AG08395 (cell line): ENCODE data around the gene DNMT1.
"Not testable (repeated sequence)": the region's sequence is repeated elsewhere in the genome, so short reads cannot be mapped to it uniquely, and the experiment has no call there.

Source experiments
- DNase-seq: peaks from one replicate; pipeline ENCODE4 v3.0.0; 2012; ENCODE audit warnings: mixed read lengths, low spot score

DNMT1 gene

DNA sequence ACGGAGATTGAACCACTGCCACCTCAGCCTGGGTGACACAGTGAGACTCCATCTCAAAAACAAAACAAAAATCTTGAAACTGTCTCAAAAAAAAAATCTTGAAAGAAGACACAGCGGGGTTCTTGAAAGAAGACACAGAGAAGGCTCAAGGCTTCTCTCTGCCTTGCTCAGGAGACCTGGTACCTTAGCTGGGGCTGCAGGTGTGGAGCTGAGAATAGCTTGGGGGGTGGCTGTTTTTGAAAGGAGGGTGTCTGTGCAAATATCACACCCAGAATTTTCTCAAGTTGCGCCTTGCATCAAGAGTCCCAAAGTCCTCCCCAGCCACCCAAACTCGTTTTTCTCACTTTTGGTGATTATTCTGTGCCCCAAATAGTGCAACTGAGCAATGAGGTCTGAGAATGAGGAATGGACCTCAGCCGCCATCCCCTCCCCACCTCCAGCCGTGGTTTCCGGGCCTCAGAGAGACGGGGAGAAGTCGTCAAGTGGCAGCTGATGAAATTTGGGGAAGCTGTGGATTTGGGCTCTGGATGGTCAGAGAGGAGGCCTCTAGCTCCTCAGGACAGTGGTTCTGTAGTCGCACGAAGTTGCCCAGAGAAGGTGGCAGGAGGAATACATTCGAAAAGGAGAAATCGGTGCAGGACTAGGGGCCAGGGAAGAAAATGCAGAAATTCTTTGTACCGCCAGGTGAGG lies 27.6 kb upstream of the DNMT1 start:
- no peak for DNase-seq

DNA sequence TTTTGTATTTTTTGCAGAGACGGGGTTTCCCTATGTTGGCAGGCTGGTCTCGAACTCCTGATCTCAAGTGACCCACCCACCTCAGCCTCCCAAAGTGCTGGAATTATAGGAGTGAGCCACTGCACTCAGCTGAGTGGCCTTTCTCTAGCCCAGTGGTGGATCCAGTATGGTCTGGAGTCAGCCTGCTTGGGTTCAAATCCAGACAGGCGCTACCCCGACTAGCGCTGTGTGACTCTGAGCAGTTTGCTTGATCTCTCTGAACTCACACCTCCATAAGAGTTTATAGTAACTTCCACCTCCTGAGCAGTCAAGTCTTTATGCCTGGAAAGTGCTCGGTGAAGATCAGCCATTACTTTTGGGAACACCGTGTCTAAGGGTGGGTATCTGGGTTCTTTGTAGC lies 25.9 kb upstream of the DNMT1 start:
- no peak for DNase-seq

DNA sequence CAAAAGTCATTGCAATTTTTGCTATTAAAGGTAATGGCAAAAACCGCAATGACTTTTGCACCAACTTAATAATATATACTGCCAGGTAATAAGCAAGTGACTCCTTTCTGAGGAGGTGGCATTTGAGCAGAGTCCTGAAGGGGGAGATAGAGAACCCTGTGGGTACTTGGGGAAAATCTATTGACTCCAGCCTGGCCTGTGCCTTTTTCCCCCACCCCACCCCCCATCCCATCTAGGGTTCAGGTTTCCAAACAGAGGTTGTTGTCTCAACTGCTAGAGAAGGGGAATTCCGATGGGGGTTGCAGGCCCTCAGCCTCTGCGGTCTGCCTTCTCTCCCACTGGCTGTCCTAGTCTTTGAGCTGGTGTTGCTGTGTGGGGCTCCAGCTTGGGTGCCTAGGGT lies 24.9 kb upstream of the DNMT1 start:
- no peak for DNase-seq

DNA sequence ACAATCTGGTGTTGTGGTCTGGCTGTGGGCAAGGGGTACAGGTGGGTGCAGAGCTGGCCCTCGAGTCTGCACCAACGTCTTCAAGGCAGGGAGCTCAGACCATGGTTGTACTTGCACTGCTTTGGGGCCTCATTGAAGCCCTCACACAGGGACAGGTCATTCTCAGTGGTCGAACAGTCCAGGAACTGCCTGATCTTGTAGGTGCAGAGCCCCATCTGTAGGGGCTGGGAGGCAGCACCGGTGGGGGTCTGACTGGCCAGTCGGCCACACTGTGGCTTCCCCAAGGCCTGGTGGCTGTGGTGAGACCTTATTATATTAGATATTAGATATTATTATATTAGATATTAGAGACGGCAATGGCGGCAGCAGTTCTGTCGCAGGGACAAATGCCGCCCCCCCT lies 22.3 kb upstream of the DNMT1 start:
- no peak for DNase-seq

DNA sequence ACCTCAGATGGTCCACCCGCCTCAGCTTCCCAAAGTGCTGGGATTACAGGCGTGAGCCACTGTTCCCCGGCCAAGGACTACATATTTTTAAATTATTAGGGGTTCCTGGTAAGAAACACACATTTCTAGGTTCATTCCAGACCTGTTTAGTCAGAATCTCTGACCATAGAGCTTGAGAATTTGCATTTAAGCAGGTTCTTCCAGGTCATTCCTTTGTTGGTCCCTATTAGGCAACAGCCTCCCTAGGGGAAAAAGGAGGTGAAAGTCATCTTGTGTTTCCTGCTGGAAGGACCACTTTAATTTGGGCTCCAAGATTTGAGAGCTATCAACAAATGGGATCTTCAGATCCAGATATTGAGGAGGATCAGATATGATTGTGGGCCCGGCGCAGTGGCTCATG lies 20.0 kb upstream of the DNMT1 start:
- peak; percentile 37 for DNase-seq

DNA sequence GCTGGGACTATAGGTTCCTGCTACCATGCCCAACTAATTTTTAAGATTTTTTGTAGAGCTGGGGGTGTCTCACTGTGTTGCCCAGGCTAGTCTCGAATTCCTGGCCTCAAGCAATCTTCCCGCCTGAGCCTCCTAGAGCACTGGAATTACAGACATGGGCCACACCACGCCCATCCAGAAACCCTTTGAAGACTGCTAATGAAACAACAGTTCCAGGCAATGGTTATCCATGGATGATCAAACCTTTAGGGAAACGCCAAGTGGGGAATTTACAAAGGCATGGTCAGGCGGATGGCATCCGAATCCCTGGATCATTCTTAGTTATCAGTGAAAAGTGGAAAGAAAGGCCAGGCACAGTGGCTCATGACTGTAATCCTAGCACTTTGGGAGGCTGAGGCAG lies 16.9 kb upstream of the DNMT1 start:
- no peak for DNase-seq

DNA sequence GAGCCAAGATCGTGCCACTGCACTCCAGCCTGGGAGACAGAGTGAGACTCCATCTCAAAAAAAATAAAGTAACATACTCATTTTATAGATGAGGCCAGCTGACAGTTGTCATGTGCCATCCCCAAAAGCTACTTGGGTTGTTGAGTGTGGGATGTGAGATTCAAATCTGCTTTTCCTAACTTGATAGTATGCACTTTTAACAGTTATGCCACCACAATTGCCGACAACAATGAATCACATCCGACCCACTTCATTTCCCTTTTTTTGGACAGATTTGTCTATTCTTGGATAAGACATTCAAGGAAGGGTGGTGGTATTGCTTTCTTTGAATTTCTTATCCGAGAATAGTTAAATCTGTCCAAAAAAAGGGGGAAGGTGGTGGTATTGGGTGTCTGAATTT lies 16.3 kb upstream of the DNMT1 start:
- DNase-seq = no peak

DNA sequence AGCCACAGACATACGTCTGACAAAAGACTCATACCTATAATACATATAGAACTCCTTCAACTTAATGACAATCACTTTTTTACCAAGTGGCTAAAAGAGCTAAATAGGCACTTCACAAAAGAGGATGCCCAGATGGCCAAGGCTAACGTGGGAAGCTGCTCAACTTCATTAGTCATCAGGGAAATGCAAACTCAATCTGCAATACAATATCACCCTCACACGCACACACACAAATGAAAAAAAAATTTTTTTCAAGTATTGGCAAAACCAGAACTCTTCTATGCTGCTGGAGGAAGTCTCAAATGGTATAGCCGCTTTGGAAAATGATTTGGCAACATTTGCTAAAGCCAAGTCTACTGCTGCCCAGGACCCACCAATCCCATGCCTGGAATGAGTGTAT lies 14.6 kb upstream of the DNMT1 start:
- no peak for DNase-seq

DNA sequence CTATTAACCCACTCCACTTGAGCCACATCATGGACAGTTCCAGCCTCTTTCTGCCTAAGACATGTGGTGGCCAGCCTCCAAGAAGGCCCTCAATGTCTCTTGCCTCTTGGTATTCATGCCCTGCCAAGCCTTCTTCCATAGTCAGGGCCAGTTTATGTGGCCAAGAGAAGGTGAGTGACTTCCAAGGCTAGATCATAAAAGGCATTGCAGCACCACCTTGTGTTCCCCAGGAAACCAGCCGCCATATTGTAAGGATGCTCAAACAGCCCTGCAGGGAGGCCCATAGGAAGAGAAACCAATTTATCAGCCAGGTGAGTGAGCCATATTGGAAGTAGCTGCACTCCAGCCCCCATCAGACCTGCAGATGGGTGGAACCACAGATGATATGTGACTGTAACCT lies 12.3 kb upstream of the DNMT1 start:
- no peak for DNase-seq

DNA sequence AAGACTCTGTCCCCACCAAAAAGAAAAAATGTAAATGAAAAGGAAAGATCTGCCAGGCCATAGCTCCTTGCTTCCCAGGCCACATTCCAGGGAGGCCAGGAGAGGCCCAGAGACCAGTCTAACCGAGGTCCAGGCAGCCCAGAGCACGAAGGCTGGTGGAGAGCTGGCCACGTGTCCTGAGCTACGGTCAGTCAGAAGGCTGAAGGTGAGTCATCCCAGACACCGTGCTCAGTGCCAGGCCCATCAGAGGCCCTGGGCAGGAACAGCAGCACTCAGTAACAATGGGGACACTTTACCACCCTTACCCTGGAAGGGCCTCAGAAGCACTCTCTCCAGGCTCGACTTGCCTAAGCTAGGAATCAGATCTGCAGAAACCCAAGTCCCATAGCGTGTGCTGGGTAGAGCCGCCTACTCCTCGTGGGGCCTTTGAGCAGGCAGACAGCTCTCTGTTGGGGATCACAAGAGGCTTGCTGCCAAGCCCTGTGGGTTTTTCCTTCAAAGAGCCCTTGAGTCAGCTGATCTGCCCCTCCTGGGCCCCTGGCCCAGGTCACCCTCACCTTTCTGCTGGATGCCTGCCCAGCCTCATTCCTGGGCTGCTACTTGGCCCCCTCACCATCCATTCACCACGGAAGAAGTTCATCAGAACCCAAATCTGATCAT lies 11.6 kb upstream of the DNMT1 start:
- peak; percentile 50 for DNase-seq

DNA sequence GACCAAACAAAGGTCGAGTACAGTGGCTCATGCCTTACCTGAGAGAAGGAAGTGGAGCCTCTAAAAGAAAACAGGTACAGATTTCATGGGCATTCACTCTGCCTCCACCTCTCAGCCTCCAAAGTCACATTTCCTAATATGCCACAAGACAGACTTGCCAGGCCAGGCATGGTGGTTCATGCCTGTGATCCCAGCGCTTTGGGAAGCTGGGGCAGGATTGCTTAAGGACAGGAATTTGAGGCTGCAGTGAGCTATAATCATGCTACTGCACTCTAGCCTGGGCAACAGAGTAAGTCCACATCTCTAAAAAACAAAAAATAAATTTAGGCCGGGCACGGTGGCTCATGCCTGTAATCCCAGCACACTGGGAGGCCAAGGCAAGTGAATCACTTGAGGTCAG lies 10.9 kb upstream of the DNMT1 start:
- DNase-seq = no peak

DNA sequence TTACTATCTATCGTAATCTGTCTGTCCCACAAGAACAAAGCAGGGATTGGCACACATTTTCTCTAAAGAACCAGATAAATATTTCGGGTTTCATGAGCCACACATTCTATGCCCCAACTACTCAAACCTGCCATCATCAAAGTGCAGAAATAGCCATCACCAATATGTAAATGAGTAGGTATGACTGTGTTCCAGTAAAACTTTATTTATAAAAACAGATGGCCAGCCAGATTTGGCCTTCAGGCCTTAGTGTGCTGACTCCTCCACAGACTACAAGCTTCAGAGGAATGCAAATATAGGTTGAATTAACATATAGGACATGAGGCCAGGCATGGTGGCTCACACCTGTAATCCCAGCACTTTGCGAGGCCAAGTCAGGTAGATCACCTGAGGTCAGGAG lies 8.9 kb upstream of the DNMT1 start:
- no peak for DNase-seq

DNA sequence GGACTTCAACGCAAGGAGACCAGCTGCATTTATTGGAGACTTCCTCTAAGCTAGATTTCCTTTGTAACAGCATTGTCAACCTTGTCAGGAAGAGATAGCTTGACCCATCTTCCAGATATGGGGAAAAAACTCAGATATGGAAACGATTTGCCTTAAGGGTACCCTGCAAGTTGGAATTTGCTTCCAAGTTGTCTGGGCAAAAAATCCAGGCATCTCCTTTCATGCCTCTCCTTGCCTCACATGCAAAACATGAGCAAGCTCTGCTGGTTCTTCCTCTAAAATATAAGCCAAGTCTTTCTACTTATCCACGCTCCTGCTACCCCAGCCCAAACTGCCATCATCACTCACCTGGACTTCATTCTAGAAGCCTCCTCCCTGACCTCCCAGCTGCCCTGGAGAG lies 6.4 kb upstream of the DNMT1 start:
- no peak for DNase-seq

DNA sequence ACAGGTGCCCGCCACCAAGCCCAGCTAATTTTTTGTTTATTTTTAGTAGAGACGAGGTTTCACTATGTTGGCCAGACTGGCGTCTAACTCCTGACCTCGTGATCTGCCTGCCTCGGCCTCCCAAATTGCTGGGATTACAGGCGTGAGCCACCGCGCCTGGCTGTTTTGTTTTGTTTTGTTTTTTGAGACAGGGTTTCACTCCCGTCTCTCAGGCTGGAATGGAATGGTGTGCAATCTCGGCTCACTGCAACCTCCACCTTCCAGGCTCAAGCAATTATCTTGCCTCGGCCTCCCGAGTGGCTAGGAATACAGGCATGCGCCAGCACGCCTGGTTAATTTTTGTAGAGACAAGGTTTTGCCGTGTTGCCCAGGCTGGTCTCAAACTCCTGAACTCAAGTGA lies 5.3 kb upstream of the DNMT1 start:
- DNase-seq = not testable (repeated sequence)

DNA sequence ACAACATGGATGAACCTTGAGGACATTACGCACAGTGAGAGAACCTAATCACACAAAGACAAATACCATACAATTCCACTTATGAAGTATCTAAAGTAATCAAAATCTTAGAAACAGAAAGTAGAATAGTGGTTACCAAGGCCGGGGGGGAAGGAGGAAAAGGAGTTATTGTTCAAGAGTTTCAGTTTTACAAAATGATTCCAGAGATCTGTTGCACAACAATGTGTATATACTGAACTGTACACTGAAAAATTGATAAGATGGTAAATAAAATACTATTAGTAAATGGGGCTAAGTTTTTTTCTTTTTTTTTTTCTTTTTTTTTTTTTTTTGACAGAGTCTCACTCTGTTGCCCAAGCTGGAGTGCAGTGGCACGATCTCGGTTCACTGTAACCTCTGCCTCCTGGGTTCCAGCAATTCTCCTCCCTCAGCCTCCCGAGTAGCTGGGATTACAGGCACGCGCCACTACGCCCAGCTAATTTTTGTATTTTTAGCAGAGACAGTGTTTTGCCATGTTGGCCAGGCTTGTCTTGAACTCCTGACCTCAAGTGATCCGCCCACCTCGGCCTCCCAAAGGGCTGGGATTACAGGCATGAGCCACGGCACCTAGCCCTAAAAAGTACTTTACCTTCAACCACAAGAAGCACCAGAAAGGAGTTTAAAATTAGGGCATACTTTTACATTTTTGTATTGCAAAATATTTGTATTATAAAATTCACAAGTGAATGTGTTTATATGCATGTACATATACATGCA lies 4.3 kb upstream of the DNMT1 start:
- not testable (repeated sequence) for DNase-seq

DNA sequence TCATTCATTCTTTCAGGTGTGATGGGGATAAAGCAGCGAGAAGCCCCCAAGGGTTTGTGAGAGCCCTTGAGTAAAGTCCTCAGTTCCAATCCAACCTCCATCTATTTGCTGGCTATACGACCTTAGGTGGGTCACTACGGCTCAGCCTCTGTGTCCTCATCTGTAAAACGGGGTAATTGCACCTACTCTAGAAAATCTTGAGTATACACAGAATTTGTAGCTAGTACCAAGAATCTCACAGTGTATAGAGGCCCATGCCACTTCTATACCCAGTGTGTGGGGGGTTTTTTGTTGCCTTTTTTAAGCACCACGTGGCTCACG lies 406 bp upstream of the DNMT1 start:
- DNase-seq = no peak

DNA sequence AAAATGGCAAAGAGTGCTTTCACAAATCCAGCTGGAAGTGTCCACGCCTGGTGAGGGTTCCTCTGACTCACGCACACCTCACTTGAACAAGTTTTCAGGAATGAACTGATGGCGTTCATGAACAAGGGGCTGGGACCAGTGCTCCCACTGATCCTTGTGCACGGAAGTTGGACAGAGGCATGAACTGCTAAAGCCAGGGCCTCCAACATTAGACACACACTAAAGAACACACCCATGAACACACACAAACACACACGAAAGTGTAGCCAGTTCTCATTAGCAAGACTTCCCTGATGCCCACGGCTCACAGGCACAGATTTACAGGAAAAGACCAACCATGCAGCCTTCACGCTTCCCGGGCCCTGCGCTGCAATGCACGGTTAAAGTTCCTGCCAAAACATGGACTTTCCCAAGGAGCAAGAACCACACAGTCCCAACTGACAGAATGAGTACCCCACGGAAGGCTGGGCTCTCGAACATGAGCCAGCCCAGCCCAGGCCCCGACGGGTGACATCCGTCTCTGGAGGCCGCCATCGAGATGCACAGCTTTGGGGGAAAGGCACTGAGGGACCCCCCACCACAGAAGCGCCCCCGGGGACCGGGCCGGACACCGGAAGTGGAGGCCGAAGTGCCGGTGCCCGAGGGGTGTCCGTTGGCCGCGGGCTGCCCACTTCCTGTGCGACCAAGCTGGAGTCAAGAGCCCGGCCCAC lies 808 bp downstream of the DNMT1 start:
- DNase-seq = peak; percentile 58

DNA sequence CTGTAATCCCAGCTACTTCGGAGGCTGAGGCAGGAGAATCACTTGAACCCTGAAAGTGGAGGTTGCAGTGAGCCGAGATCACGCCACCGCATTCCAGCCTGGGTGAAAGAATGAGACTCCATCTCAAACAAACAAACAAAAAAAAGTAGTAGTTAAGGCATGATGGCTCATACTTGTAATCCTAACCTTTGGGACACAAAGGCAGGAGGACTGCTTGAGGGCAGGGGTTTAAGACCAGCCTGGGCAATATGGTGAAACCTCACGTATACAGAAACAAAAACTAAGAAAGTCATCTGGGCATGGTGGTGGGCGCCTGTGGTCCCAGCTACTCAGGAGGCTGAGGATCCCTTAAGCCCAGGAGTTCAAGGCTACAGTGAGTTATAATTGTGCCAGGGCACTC lies 1.8 kb downstream of the DNMT1 start:
- DNase-seq = no peak

DNA sequence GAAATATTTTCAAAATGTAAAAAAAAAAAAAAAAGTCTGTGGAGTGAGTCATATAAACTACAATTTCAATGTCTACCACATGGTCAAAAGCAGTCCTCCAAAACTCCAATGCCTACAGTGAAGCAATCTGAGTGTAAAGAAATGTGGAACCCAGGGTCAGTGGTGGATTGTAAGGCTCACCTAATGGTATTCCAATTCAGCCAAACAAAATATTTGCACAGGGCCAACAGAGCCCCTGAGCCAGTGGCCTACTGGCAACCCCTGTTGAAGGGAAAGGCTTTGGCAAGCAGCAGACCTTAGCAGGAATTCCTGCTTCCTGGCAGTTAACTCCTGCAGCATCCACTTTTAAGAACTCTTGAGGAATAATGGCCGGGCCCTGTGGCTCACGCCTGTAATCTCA lies 3.4 kb downstream of the DNMT1 start:
- DNase-seq = peak; percentile 49

DNA sequence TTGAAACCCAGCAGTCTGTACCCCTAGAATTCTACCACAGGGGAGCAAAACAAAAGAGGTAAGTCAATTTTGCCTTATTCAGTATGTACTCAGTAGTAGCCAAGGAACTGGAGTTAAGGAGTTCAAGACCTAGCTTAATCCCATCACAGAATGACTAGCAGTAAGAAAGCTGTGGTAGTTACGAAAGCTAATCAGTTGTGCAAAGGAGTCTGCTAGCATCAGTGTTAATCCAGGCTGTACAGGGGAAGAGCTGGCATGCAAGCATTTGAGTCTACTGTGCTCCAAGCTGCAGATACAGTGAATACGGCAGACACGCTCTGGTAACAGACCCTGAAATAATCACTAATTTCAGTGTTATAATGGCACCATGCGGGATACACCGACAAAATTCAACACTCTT lies 4.7 kb downstream of the DNMT1 start:
- no peak for DNase-seq

DNA sequence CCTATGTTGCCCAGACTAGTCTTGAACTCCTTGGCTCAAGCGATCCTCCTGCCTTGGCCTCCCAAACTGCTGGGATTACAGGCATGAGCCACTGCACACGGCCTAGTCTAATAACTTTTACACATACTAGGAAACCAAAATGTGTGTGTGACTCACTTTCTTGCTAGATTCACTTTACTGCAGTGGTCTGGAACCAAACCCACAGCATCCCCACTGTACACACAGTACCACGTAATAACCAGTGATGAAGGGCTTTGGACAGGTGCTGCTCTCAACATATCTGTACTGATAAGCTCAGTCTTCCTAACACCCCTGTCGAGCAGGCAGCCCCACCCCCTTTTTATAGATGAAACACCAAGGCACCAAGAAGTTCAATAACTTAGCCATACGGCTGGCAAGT lies 5.1 kb downstream of the DNMT1 start:
- DNase-seq = no peak

DNA sequence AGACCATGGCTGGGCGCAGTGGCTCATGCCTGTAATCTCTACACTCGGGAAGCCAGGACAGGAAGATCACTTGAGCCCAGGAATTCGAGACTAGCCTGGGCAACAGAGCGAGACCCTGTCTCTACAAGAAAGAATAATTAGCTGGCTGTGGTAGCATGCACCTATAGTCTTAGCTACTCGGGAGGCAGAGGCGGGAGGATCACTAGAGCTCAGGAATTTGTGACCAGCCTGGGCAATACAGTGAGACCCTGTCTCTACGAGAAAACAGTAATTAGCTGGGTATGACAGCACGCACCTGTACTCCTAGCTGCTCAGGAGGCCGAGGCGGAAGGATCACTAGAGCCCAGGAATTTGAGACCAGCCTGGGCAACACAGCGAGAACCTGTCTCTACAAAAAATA lies 7.4 kb downstream of the DNMT1 start:
- DNase-seq = no peak

DNA sequence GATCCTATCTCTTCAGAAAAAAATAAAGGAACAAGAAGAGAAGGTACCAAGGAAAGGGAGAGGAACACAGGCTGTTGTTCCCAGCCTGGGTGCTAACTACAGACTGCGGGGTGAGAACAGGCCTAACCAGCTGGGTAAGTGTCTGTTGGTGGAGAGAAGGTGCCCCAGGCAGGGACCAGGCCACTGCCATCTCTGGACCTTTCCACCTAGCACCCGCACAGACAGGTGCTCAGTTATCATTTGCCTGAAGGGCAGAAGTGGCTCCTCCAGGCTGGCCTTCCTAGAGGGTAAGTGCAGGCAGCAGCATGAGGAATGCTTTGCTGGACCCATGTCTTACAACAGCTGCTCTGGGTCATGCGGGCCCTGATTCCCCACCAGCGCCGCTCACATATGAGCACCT lies 10.1 kb downstream of the DNMT1 start:
- no peak for DNase-seq
